HepG2 (cell line): ENCODE data around the gene NME1. TPM values are rescaled to one million over a fixed set of nuclear protein-coding genes. Genes with fewer than 3 reads are reported as not detected.

Experiments
- ATAC-seq: fragments of 200-7000 bp; cut with Tn5 transposase; 3 replicates; pipeline ENCODE4 v1.9.1; 2020; ENCODE audit warnings: mild to moderate bottlenecking, moderate library complexity
- BruUV-seq: library from RNA; stranded (reverse); fragments of 400-500 nt; replicated peaks from 2 replicates; lab custom pipeline; 2021; lab: Mats Ljungman, UMichigan
- CTCF ChIA-PET: fragments of 300-600 bp; formaldehyde crosslinking; extraction: SDS; loops from one replicate; lab custom pipeline; 2021; ENCODE audit warnings: low total read pairs, inconsistent platforms, low intra/inter-chr PET ratio; lab: Yijun Ruan, JAX
- POLR2A ChIA-PET: fragments of 350-600 bp; sonication (Branson Sonifier 250); formaldehyde crosslinking; loops from one replicate; lab custom pipeline; 2020; ENCODE audit warnings: antibody characterized with exemption, inconsistent platforms; lab: Yijun Ruan, JAX
- DNase-seq: peaks from one replicate; pipeline ENCODE4 v3.0.0-alpha.2; 2015; ENCODE audit warnings: low spot score
- FAIRE-seq: peaks from 3 replicates; lab custom pipeline; 2011; peaks lifted over from hg19 to GRCh38; lab: Jason Lieb, UNC
- H2AFZ ChIP-seq: one replicate; pipeline ENCODE4 v1.6.1; 2011; ENCODE audit warnings: low read length, inconsistent platforms
- H3K27ac ChIP-seq: fragments of 300-600 bp; 3 replicates; pipeline ENCODE4 v1.8.0; 2011; ENCODE audit warnings: mixed run types, mild to moderate bottlenecking, mixed read lengths, low read length, inconsistent platforms; ENCODE audit not compliant: insufficient read depth; ENCODE audit errors: extremely low read length
- H3K27me3 ChIP-seq, 2 experiments: fragments of 200-600 bp in 1 of 2; 2 replicates in 1 of 2; 3 replicates in 1 of 2; pipeline versions ENCODE4 v1.6.0 to v1.8.0; 2011; ENCODE audit warnings: low read length in 2 of 2, mild to moderate bottlenecking in 2 of 2, moderate library complexity in 2 of 2, inconsistent platforms in 1 of 2; ENCODE audit not compliant: insufficient read depth in 2 of 2, control insufficient read depth in 1 of 2
- H3K36me3 ChIP-seq, 2 experiments: fragments of 200-600 bp in 1 of 2; replicated peaks in 1 of 2; 2 replicates in 1 of 2; 3 replicates in 1 of 2; pipeline versions ENCODE4 v1.5.1 to v1.8.0; 2011; ENCODE audit warnings: low read length in 2 of 2, inconsistent platforms in 1 of 2; ENCODE audit not compliant: insufficient read depth in 2 of 2, control insufficient read depth in 1 of 2
- H3K4me1 ChIP-seq: 2 replicates; pipeline ENCODE4 v1.5.1; 2012; ENCODE audit warnings: low read length, inconsistent platforms; ENCODE audit not compliant: insufficient read depth
- H3K4me2 ChIP-seq: 2 replicates; pipeline ENCODE4 v1.6.0; 2011; ENCODE audit warnings: low read depth, low read length, inconsistent platforms
- H3K4me3 ChIP-seq, 3 experiments: fragments of 200-600 bp in 1 of 3; sonication (generic), shearing (Covaris generic) in 1 of 3; replicated peaks in 1 of 3; 2 replicates each; pipeline ENCODE4 v1.5.1; 2011 to 2016; ENCODE audit warnings: low read length in 3 of 3, inconsistent platforms in 2 of 3, low read depth in 2 of 3, mild to moderate bottlenecking in 2 of 3, control low read depth in 1 of 3, mixed read lengths in 1 of 3; ENCODE audit not compliant: insufficient read depth in 1 of 3
- H3K79me2 ChIP-seq: one replicate; pipeline ENCODE4 v1.6.1; 2011; ENCODE audit warnings: low read length, inconsistent platforms; ENCODE audit not compliant: insufficient read depth
- H3K9ac ChIP-seq: 2 replicates; pipeline ENCODE4 v1.6.0; 2011; ENCODE audit warnings: mild to moderate bottlenecking, low read depth, low read length, inconsistent platforms; ENCODE audit not compliant: insufficient read depth
- H3K9me3 ChIP-seq: 2 replicates; pipeline ENCODE4 v1.5.1; 2012; ENCODE audit warnings: mild to moderate bottlenecking, low read length
- H4K20me1 ChIP-seq: 2 replicates; pipeline ENCODE4 v1.6.0; 2011; ENCODE audit warnings: inconsistent platforms, mild to moderate bottlenecking, low read length, moderate library complexity; ENCODE audit not compliant: insufficient read depth
- NFKBIZ ChIP-seq: IDR thresholded peaks from 2 replicates; pipeline ENCODE4 v1.6.1; 2018; ENCODE audit warnings: missing genetic modification reagents, missing compliant biosample characterization
- SALL1 ChIP-seq: sonication (generic); formaldehyde crosslinking; IDR thresholded peaks from 2 replicates; pipeline ENCODE4 v1.8.0; 2022; ENCODE audit warnings: mild to moderate bottlenecking, missing genetic modification reagents
- TEAD2 ChIP-seq: sonication (generic); formaldehyde crosslinking; IDR thresholded peaks from 2 replicates; pipeline ENCODE4 v1.9.0; 2021; ENCODE audit warnings: missing genetic modification reagents
- ZNF124 ChIP-seq: sonication (generic); formaldehyde crosslinking; IDR thresholded peaks from 2 replicates; pipeline ENCODE4 v1.4.0; 2020; ENCODE audit warnings: missing genetic modification reagents
- ZNF557 ChIP-seq: sonication (generic); formaldehyde crosslinking; IDR thresholded peaks from 2 replicates; pipeline ENCODE4 v1.4.0; 2020; ENCODE audit warnings: missing genetic modification reagents
- ZNF768 ChIP-seq: sonication (generic); formaldehyde crosslinking; IDR thresholded peaks from 2 replicates; pipeline ENCODE4 v1.4.0; 2020; ENCODE audit warnings: missing genetic modification reagents
- WGBS: methylation state at CpG from one replicate; pipeline ENCODE4 v1.1.6; 2017; ENCODE audit warnings: low lambda C conversion rate; 5-methylcytosine and 5-hydroxymethylcytosine counted together
- in situ Hi-C: cut with HindIII; loops from 2 replicates; pipeline ENCODE4 v1.10.0; 2017; ENCODE audit warnings: low pct_unique_long_range_greater_than_20kb; ENCODE audit not compliant: extremely low pct_ligation_motif_present
- intact Hi-C: fragments of 100-400 bp; cut with micrococcal nuclease; formaldehyde crosslinking; loops from one replicate; pipeline ENCODE4 v1.10.0; 2022; ENCODE audit not compliant: unreplicated experiment
- polyA plus RNA-seq, 8 experiments: library from polyadenylated mRNA; depleted of rRNA in 3 of 8; stranded (reverse) in 7 of 8; unstranded in 1 of 8; fragments of >200 nt; fragmentation: Illumina TruSeq in 4 of 8; extraction: Trizol in 4 of 8; gene quantifications; 2 replicates each; pipeline versions ENCODE4 v1.2.1 to v1.2.3, GENCODE V29; 2011 to 2016; ENCODE audit warnings: low read depth in 4 of 8, missing spikeins in 1 of 8, mixed read lengths in 1 of 8; ENCODE audit not compliant: insufficient read depth in 1 of 8
- total RNA-seq, 5 experiments: library from RNA; depleted of rRNA; stranded (reverse); fragments of >200 nt; fragmentation: Illumina TruSeq; extraction: Trizol; gene quantifications; 2 replicates each; pipeline ENCODE4 v1.2.3, GENCODE V29; 2016; ENCODE audit warnings: low read depth in 1 of 5
- TF ChIP-seq, protein P1 (sequence below): sonication (generic); formaldehyde crosslinking; conservative IDR thresholded peaks from 2 replicates; pipeline ENCODE4 v1.4.0; 2020; ENCODE audit warnings: missing genetic modification reagents
- TF ChIP-seq, protein P2 (sequence below): sonication (generic); formaldehyde crosslinking; IDR thresholded peaks from 2 replicates; pipeline ENCODE4 v1.5.0; 2020; ENCODE audit warnings: missing genetic modification reagents
- TF ChIP-seq, protein P3 (sequence below): sonication (generic); formaldehyde crosslinking; IDR thresholded peaks from 2 replicates; pipeline ENCODE4 v1.4.0; 2020; ENCODE audit warnings: missing genetic modification reagents, mild to moderate bottlenecking, borderline replicate concordance
- TF ChIP-seq, protein P4 (sequence below): sonication (generic); formaldehyde crosslinking; IDR thresholded peaks from 2 replicates; pipeline ENCODE4 v1.8.0; 2022; ENCODE audit warnings: missing genetic modification reagents, mild to moderate bottlenecking, moderate library complexity, borderline replicate concordance
- TF ChIP-seq, protein P5 (sequence below): sonication (generic); formaldehyde crosslinking; IDR thresholded peaks from 2 replicates; pipeline ENCODE4 v1.5.0; 2020; ENCODE audit warnings: mild to moderate bottlenecking, missing genetic modification reagents, moderate library complexity

Gene NME1
- total and polyA plus RNA-seq, 2 of the 13 experiments (the other 11 are each of a cell fraction or from before 2014, with no cell fraction given), result 295 to 516 TPM

DNA sequence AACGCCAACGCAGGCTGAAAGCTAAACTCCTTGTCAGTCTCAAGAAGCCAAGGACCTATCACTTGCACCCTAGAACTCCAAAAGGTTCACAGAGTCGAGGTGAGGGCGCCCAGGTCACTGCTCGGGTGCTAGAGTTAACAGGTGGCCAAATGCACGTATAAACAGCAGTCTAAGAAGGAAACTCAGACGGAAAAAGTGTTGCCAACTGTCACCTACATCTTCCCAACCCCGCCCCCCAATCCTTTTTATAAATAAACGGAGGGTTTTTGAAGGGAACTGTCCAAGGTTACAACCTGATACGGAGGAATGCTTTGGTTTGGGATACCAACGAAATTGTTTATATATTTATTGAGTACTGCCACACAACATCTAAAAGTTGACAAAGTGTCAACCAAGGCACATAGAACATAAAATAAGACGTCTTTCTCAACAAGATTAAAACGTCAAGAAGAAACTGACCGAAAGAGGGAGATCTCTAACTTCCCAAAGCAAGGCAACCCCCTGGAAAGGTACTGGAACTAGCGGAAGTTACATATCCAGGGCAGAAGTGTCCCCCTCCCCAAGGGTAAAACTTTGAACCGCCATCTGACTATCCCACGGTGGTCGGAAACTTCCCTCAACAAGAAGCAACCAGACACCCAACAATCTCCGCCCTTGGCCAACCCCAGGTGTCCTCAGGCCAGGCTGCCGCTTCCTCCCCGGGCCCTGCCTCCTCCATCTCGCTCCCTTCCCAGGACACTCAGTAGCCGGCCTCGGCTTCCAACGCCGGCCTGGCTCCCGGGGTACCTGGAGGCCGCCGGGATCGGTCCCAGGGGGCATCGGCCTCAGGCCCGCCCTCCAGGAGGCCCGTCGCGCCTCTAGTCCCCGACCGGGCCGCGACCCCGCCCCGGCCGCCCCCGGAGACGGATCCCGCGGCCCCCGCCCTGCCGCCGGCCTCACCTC, 33.7 kb upstream of the NME1 start:
- DNase-seq, result peak; percentile 65
- TF ChIP-seq NFKBIZ (CRISPR knock-in tag), result no peak
- TF ChIP-seq, protein P1, sequence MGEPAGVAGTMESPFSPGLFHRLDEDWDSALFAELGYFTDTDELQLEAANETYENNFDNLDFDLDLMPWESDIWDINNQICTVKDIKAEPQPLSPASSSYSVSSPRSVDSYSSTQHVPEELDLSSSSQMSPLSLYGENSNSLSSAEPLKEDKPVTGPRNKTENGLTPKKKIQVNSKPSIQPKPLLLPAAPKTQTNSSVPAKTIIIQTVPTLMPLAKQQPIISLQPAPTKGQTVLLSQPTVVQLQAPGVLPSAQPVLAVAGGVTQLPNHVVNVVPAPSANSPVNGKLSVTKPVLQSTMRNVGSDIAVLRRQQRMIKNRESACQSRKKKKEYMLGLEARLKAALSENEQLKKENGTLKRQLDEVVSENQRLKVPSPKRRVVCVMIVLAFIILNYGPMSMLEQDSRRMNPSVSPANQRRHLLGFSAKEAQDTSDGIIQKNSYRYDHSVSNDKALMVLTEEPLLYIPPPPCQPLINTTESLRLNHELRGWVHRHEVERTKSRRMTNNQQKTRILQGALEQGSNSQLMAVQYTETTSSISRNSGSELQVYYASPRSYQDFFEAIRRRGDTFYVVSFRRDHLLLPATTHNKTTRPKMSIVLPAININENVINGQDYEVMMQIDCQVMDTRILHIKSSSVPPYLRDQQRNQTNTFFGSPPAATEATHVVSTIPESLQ (CRISPR knock-in tag), result no peak
- 0 out of 2 replicates have a peak, but pooled peaks have one; percentile 20 for TF ChIP-seq ZNF124 (CRISPR knock-in tag)
- TF ChIP-seq, protein P2, sequence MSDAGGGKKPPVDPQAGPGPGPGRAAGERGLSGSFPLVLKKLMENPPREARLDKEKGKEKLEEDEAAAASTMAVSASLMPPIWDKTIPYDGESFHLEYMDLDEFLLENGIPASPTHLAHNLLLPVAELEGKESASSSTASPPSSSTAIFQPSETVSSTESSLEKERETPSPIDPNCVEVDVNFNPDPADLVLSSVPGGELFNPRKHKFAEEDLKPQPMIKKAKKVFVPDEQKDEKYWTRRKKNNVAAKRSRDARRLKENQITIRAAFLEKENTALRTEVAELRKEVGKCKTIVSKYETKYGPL (CRISPR knock-in tag), result no peak
- TF ChIP-seq, protein P3, sequence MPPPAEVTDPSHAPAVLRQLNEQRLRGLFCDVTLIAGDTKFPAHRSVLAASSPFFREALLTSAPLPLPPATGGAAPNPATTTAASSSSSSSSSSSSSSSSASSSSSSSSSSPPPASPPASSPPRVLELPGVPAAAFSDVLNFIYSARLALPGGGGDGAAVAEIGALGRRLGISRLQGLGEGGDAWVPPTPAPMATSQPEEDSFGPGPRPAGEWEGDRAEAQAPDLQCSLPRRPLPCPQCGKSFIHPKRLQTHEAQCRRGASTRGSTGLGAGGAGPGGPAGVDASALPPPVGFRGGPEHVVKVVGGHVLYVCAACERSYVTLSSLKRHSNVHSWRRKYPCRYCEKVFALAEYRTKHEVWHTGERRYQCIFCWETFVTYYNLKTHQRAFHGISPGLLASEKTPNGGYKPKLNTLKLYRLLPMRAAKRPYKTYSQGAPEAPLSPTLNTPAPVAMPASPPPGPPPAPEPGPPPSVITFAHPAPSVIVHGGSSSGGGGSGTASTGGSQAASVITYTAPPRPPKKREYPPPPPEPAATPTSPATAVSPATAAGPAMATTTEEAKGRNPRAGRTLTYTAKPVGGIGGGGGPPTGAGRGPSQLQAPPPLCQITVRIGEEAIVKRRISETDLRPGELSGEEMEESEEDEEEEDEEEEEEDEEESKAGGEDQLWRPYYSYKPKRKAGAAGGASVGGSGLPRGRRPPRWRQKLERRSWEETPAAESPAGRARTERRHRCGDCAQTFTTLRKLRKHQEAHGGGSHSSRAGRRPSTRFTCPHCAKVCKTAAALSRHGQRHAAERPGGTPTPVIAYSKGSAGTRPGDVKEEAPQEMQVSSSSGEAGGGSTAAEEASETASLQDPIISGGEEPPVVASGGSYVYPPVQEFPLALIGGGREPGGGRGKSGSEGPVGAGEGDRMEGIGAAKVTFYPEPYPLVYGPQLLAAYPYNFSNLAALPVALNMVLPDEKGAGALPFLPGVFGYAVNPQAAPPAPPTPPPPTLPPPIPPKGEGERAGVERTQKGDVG (CRISPR knock-in tag), result no peak
- TF ChIP-seq ZNF557 (CRISPR knock-in tag), result no peak
- TF ChIP-seq TEAD2, result no peak
- TF ChIP-seq, protein P4, sequence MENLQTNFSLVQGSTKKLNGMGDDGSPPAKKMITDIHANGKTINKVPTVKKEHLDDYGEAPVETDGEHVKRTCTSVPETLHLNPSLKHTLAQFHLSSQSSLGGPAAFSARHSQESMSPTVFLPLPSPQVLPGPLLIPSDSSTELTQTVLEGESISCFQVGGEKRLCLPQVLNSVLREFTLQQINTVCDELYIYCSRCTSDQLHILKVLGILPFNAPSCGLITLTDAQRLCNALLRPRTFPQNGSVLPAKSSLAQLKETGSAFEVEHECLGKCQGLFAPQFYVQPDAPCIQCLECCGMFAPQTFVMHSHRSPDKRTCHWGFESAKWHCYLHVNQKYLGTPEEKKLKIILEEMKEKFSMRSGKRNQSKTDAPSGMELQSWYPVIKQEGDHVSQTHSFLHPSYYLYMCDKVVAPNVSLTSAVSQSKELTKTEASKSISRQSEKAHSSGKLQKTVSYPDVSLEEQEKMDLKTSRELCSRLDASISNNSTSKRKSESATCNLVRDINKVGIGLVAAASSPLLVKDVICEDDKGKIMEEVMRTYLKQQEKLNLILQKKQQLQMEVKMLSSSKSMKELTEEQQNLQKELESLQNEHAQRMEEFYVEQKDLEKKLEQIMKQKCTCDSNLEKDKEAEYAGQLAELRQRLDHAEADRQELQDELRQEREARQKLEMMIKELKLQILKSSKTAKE (CRISPR knock-in tag), result no peak
- TF ChIP-seq, protein P5, sequence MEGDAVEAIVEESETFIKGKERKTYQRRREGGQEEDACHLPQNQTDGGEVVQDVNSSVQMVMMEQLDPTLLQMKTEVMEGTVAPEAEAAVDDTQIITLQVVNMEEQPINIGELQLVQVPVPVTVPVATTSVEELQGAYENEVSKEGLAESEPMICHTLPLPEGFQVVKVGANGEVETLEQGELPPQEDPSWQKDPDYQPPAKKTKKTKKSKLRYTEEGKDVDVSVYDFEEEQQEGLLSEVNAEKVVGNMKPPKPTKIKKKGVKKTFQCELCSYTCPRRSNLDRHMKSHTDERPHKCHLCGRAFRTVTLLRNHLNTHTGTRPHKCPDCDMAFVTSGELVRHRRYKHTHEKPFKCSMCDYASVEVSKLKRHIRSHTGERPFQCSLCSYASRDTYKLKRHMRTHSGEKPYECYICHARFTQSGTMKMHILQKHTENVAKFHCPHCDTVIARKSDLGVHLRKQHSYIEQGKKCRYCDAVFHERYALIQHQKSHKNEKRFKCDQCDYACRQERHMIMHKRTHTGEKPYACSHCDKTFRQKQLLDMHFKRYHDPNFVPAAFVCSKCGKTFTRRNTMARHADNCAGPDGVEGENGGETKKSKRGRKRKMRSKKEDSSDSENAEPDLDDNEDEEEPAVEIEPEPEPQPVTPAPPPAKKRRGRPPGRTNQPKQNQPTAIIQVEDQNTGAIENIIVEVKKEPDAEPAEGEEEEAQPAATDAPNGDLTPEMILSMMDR (CRISPR knock-in tag), result peak; percentile 54
- 0 out of 2 replicates have a peak, but pooled peaks have one; percentile 2 for TF ChIP-seq ZNF768 (CRISPR knock-in tag)
- TF ChIP-seq SALL1 (CRISPR knock-in tag), result 0 out of 2 replicates have a peak, but pooled peaks have one; percentile 52

More for the DNA sequence above, 33.7 kb upstream of the NME1 start:
- H3K4me3 ChIP-seq, result peak overlapping the region; percentile 69 to 100 (median 97)
- POLR2A ChIA-PET, result interaction anchor here (0.7 to 2.7 kb wide), 8 partner anchors 8 to 253 kb away, joined by 3 to 39 read pairs (median 5); partner anchors contain the start of genes NME1 and TOB1
- no peak overlapping the region for H2AFZ ChIP-seq
- peak overlapping the region; percentile 94 for H3K9ac ChIP-seq
- H4K20me1 ChIP-seq, result peaks cover 31% of the 10 kb centered on the region
- peaks cover 0 to 3% of the 10 kb centered on the region in 2 experiments; a peak in 1 of 5 replicates for H3K27me3 ChIP-seq
- in situ Hi-C loops (no loop called here), intact Hi-C loops (no loop called here)
- H3K9me3 ChIP-seq, result no peaks in the 10 kb centered on the region
- H3K27ac ChIP-seq, result peak overlapping the region; percentile 88
- peak; percentile 43 for FAIRE-seq
- H3K79me2 ChIP-seq, result peaks cover 52% of the 10 kb centered on the region
- peak overlapping the region; percentile 94 for H3K4me2 ChIP-seq
- BruUV-seq, result TSS peak; percentile 57
- 2% methylated on average over 27 of the region's 49 CpGs for WGBS
- peaks cover 64% of the 10 kb centered on the region for H3K4me1 ChIP-seq
- H3K36me3 ChIP-seq, result peaks cover 0 to 3% of the 10 kb centered on the region in 2 experiments; a peak in 1 of 5 replicates
- ATAC-seq, result peak; percentile 56
- CTCF ChIA-PET, result interaction anchor here (0.9 to 3.3 kb wide), 2 partner anchors 33 to 47 kb away, joined by 4 to 14 read pairs; partner anchors contain the start of genes NME1 and NME2
